B cell (primary cell): Measurements from ENCODE around the gene DQX1.

ENCODE experiments used
- CTCF ChIP-seq: fragments of 200-600 bp; IDR thresholded peaks from one replicate; pipeline ENCODE4 v1.8.0; 2022; ENCODE audit warnings: antibody characterized with exemption, mild to moderate bottlenecking
- EZH2 ChIP-seq: IDR thresholded peaks from 2 replicates; pipeline ENCODE4 v1.6.1; 2012; ENCODE audit warnings: borderline replicate concordance, low read depth, mild to moderate bottlenecking, moderate library complexity, low read length; ENCODE audit not compliant: insufficient read depth, poor library complexity, severe bottlenecking

GRCh38 chr2:74552914-74553811, 27.1 kb upstream of the DQX1 start:
- TF ChIP-seq CTCF (no peak), EZH2 (no peak)
